ENCODE results near the gene CLTRN.

Gene CLTRN

GRCh38 chrX:15644560-15644872, 20.1 kb downstream of the CLTRN start:
- H3K27me3 Mint-ChIP-seq (ENCODE audit: low read depth, poor library complexity) = no peaks in the 10 kb centered on the region
- H3K27ac Mint-ChIP-seq = no peak overlapping the region
- no peaks in the 10 kb centered on the region for H3K4me1 Mint-ChIP-seq
- no peaks in the 10 kb centered on the region for H3K9me3 Mint-ChIP-seq
- no peak for TF ChIP-seq CTCF (IDR thresholded peaks at IDR 0.05)
- no peaks in the 10 kb centered on the region for H3K36me3 Mint-ChIP-seq (ENCODE audit: low read depth)
- DNase-seq = no peak
- no peak overlapping the region for H3K4me3 Mint-ChIP-seq

- Mint-ChIP-seq H3K27ac (no peak overlapping the region), H3K9me3 (no peaks in the 10 kb centered on the region), H3K27me3 (ENCODE audit: low read depth, poor library complexity) (no peaks in the 10 kb centered on the region), H3K4me1 (no peaks in the 10 kb centered on the region), H3K36me3 (ENCODE audit: low read depth) (no peaks in the 10 kb centered on the region), H3K4me3 (no peak overlapping the region)
- no peak for TF ChIP-seq CTCF (IDR thresholded peaks at IDR 0.05)
- no peak for DNase-seq
These were observed 20.6 kb downstream of the CLTRN start for GRCh38 chrX:15643786-15644559.

GRCh38 chrX:15631637-15632036, 33.0 kb downstream of the CLTRN start:
- peaks cover 11% of the 10 kb centered on the region for H3K27me3 Mint-ChIP-seq (ENCODE audit: low read depth, poor library complexity)
- H3K36me3 Mint-ChIP-seq (ENCODE audit: low read depth) = no peaks in the 10 kb centered on the region
- H3K4me1 Mint-ChIP-seq = no peaks in the 10 kb centered on the region
- no peak overlapping the region for H3K4me3 Mint-ChIP-seq
- H3K27ac Mint-ChIP-seq = no peak overlapping the region
- no peak for DNase-seq
- H3K9me3 Mint-ChIP-seq = no peaks in the 10 kb centered on the region
- TF ChIP-seq CTCF (IDR thresholded peaks at IDR 0.05) = no peak

GRCh38 chrX:15623054-15623453, 41.6 kb downstream of the CLTRN start:
- H3K27me3 Mint-ChIP-seq (ENCODE audit: low read depth, poor library complexity) = peaks cover 6% of the 10 kb centered on the region
- H3K4me3 Mint-ChIP-seq = no peak overlapping the region
- no peak overlapping the region for H3K27ac Mint-ChIP-seq
- H3K36me3 Mint-ChIP-seq (ENCODE audit: low read depth) = no peaks in the 10 kb centered on the region
- no peak for TF ChIP-seq CTCF (IDR thresholded peaks at IDR 0.05)
- H3K4me1 Mint-ChIP-seq = no peaks in the 10 kb centered on the region
- H3K9me3 Mint-ChIP-seq = no peaks in the 10 kb centered on the region
- DNase-seq = no peak

- no peaks in the 10 kb centered on the region for H3K9me3 Mint-ChIP-seq
- H3K27me3 Mint-ChIP-seq (ENCODE audit: low read depth, poor library complexity) = no peaks in the 10 kb centered on the region
- no peak for TF ChIP-seq CTCF (IDR thresholded peaks at IDR 0.05)
These were observed 45.4 kb downstream of the CLTRN start for GRCh38 chrX:15619053-15619755.

GRCh38 chrX:15617111-15617510, 47.5 kb downstream of the CLTRN start:
- H3K4me1 Mint-ChIP-seq = no peaks in the 10 kb centered on the region
- no peak for DNase-seq
- H3K27me3 Mint-ChIP-seq (ENCODE audit: low read depth, poor library complexity) = peaks cover under 1% of the 10 kb centered on the region
- no peaks in the 10 kb centered on the region for H3K9me3 Mint-ChIP-seq
- no peak overlapping the region for H3K4me3 Mint-ChIP-seq
- no peak for TF ChIP-seq CTCF (IDR thresholded peaks at IDR 0.05)
- H3K27ac Mint-ChIP-seq = no peak overlapping the region
- H3K36me3 Mint-ChIP-seq (ENCODE audit: low read depth) = no peaks in the 10 kb centered on the region

More at GRCh38 chrX:15619053-15619755, 45.4 kb downstream of the CLTRN start:
- no peak overlapping the region for H3K27ac Mint-ChIP-seq
- DNase-seq = no peak
- no peaks in the 10 kb centered on the region for H3K4me1 Mint-ChIP-seq
- H3K36me3 Mint-ChIP-seq (ENCODE audit: low read depth) = no peaks in the 10 kb centered on the region
- H3K4me3 Mint-ChIP-seq = no peak overlapping the region

Measured in nephron progenitor cell (in vitro differentiated cells).